Left lung (tissue), 10 donors: ENCODE measurements around the gene ANKRD60. TPM values are rescaled to one million over a fixed set of nuclear protein-coding genes. Genes with fewer than 3 reads are reported as not detected.
A peak's percentile ranks its signal among the peaks of the same experiment; 100 is the strongest.

ENCODE experiments used
- ATAC-seq: fragments of 200-7000 bp; cut with Tn5 transposase; one replicate; pipeline ENCODE4 v1.9.1; 2020; ENCODE audit warnings: moderate library complexity
- DNase-seq, 4 donors: peaks; one replicate each; pipeline ENCODE4 v3.0.0-alpha.2; 2013 to 2020
- H3K27ac ChIP-seq, 2 donors: fragments of 200-600 bp; sonication (generic) in 1 of 2; one replicate each; pipeline versions ENCODE4 v1.5.0 to v1.8.0; 2020 to 2021
- H3K27me3 ChIP-seq, 2 donors: fragments of 200-600 bp; sonication (generic) in 1 of 2; one replicate each; pipeline versions ENCODE4 v1.5.0 to v1.8.0; 2020 to 2021
- H3K36me3 ChIP-seq, 2 donors: fragments of 200-600 bp; sonication (generic) in 1 of 2; one replicate each; pipeline versions ENCODE4 v1.5.0 to v1.8.0; 2020 to 2021
- H3K4me1 ChIP-seq, 2 donors: fragments of 200-600 bp; one replicate each; pipeline ENCODE4 v1.8.0; 2021
- H3K4me3 ChIP-seq, 2 donors: fragments of 200-600 bp; sonication (generic) in 1 of 2; one replicate each; pipeline versions ENCODE4 v1.5.0 to v1.8.0; 2020 to 2021; ENCODE audit warnings: mild to moderate bottlenecking in 1 of 2
- H3K9me3 ChIP-seq, 2 donors: fragments of 200-600 bp; sonication (generic) in 1 of 2; one replicate each; pipeline versions ENCODE4 v1.5.0 to v1.8.0; 2020 to 2021
- intact Hi-C, 2 donors: fragments of 100-400 bp; cut with DNase I; formaldehyde crosslinking; loops; one replicate each; pipeline versions ENCODE4 v1.11.2 to v1.14.2; 2022
- polyA plus RNA-seq, 6 donors: library from polyadenylated mRNA; unstranded; fragments of 120-200 nt; gene quantifications; one replicate each; pipeline ENCODE4 v1.2.1, GENCODE V29; 2013; ENCODE audit not compliant: insufficient read length in 6 of 6
- total RNA-seq, 2 donors: library from RNA; stranded (reverse); fragmentation: NEBNext Ultra II Directional; extraction: Animal tissue kit (Norgen Biotek cat#: 25700); gene quantifications; one replicate each; pipeline ENCODE4 v1.2.1, GENCODE V29; 2021
- TF ChIP-seq, protein P1 (sequence below), 2 donors: fragments of 200-600 bp; sonication (generic) in 1 of 2; IDR thresholded peaks; one replicate each; pipeline versions ENCODE4 v1.5.0 to v1.8.0; 2021; ENCODE audit warnings: antibody characterized with exemption in 2 of 2
- donor health status: DM: no; HTN: yes; CAD: no.
- donor health status: DM: no; HTN: no; CAD: no.

Gene ANKRD60
- total and polyA plus RNA-seq, 8 donors = not detected

DNA sequence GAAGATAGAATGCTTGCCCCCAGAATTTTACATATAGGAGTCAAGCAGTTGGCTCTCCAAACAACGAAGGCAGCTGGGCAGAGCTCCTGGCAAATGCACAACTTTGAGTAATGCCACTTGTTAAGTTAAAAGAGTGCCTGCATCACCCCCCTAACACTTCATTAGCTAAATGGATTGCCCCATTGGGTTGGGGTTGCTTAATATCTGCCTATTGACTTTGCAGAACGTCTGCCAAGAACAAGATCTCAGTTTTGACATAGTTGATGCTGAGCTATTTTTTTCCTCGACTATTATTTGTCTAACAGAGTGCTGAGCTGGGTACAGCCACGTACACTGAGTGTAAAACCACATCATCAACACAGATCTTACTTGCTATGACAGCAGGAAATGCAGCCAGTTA is 12.1 kb downstream of the ANKRD60 start:
- peak in 2 of 4 donors; percentile 78 to 81 for DNase-seq
- Histone ChIP-seq H3K27ac (no peak overlapping the region), H3K9me3 (peaks cover 0 to 8% of the 10 kb centered on the region in 2 donors), H3K4me1 (peaks cover 0 to 4% of the 10 kb centered on the region in 2 donors), H3K4me3 (no peak overlapping the region), H3K27me3 (peaks cover 0 to 39% of the 10 kb centered on the region in 2 donors), H3K36me3 (no peaks in the 10 kb centered on the region)
- TF ChIP-seq, protein P1, sequence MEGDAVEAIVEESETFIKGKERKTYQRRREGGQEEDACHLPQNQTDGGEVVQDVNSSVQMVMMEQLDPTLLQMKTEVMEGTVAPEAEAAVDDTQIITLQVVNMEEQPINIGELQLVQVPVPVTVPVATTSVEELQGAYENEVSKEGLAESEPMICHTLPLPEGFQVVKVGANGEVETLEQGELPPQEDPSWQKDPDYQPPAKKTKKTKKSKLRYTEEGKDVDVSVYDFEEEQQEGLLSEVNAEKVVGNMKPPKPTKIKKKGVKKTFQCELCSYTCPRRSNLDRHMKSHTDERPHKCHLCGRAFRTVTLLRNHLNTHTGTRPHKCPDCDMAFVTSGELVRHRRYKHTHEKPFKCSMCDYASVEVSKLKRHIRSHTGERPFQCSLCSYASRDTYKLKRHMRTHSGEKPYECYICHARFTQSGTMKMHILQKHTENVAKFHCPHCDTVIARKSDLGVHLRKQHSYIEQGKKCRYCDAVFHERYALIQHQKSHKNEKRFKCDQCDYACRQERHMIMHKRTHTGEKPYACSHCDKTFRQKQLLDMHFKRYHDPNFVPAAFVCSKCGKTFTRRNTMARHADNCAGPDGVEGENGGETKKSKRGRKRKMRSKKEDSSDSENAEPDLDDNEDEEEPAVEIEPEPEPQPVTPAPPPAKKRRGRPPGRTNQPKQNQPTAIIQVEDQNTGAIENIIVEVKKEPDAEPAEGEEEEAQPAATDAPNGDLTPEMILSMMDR (IDR thresholded peaks at IDR 0.05) = no peak
- peak; percentile 86 for ATAC-seq
- intact Hi-C loops = loop anchor here in 1 of 2 donors (10.0 kb wide), 1 partner anchor 702 kb away; no protein-coding TSS in a partner anchor

DNA sequence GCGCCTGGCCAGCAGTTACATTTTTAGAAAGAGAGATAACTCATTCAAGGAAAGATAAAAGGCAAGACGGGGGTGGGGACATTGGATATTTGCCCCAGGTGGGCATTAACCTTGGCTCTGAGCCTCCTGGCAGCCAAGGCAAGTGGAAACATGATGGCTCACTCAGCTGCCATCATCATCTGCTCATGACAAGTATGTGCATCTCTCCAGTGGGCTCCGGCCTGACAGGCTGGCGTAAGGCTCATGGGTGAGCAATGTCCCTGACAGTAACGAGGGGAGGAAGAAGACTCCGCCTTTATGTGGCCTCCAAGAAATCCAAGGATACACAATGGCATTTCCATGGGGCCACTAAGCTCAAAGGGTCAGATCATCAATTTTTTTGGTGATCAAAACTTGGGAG is 13.3 kb downstream of the ANKRD60 start:
- no peak for DNase-seq
- Histone ChIP-seq H3K4me1 (peaks cover 0 to 4% of the 10 kb centered on the region in 2 donors), H3K4me3 (no peak overlapping the region), H3K27ac (no peak overlapping the region), H3K27me3 (peaks cover 0 to 40% of the 10 kb centered on the region in 2 donors), H3K9me3 (peaks cover 0 to 8% of the 10 kb centered on the region in 2 donors), H3K36me3 (no peaks in the 10 kb centered on the region)
- TF ChIP-seq, protein P1 (IDR thresholded peaks at IDR 0.05) = no peak
- intact Hi-C loops = loop anchor here in 1 of 2 donors (10.0 kb wide), 1 partner anchor 700 kb away; no protein-coding TSS in a partner anchor
- no peak for ATAC-seq

DNA sequence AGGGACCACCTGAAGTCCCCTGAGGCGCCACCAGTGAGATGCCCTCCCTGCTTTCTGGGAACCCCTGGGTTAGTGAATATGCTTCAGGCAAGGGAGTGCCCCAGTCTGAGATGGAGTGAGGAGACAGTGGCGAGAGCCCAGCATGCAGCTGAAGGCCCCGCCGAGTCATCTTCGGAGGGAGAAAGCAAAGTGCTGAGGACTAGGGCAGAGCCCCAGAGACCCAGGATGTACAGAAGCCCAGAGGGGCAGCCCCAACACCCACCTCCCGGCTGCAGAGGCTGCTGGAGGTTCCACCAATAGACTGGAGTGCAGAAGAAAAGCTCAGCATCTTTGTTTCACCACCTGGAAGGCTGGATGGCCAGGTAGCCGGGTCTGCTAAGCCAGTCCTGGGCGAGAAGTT is 14.1 kb downstream of the ANKRD60 start:
- no peak overlapping the region for H3K4me3 ChIP-seq
- no peak overlapping the region for H3K27ac ChIP-seq
- peaks cover 0 to 6% of the 10 kb centered on the region in 2 donors for H3K9me3 ChIP-seq
- ATAC-seq = no peak
- no peak for DNase-seq
- intact Hi-C loops = loop anchor here in 1 of 2 donors (10.0 kb wide), 1 partner anchor 700 kb away; no protein-coding TSS in a partner anchor
- TF ChIP-seq, protein P1 (IDR thresholded peaks at IDR 0.05) = no peak
- peaks cover 0 to 38% of the 10 kb centered on the region in 2 donors for H3K27me3 ChIP-seq
- no peaks in the 10 kb centered on the region for H3K36me3 ChIP-seq
- peaks cover 0 to 4% of the 10 kb centered on the region in 2 donors for H3K4me1 ChIP-seq

DNA sequence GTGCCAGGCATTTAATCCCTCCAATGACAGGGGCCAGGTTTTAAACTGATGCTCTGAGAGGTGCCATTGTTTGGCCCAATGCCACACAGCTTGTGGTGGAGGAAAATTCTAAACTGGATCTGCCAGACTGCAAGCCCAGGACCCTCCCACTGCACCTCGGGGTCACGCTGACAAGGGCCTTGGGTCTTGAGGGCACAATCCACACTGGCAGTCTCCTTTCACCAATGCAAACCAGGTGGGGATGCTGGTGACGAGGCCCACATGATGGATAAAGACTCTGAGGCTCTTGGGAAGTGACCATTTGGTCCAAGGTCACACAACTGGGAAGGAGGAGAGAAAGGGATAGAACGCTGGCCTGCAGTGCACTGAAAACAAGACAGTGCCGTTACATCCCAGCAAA is 14.7 kb downstream of the ANKRD60 start:
- Histone ChIP-seq H3K36me3 (no peaks in the 10 kb centered on the region), H3K4me1 (peaks cover 0 to 4% of the 10 kb centered on the region in 2 donors), H3K4me3 (no peak overlapping the region), H3K27ac (no peak overlapping the region), H3K9me3 (peaks cover 0 to under 1% of the 10 kb centered on the region in 2 donors), H3K27me3 (peaks cover 0 to 35% of the 10 kb centered on the region in 2 donors)
- TF ChIP-seq, protein P1 (IDR thresholded peaks at IDR 0.05) = no peak
- ATAC-seq (no peak), DNase-seq (no peak)
- intact Hi-C loops = loop anchor here in 1 of 2 donors (10.0 kb wide), 1 partner anchor 699 kb away; no protein-coding TSS in a partner anchor

DNA sequence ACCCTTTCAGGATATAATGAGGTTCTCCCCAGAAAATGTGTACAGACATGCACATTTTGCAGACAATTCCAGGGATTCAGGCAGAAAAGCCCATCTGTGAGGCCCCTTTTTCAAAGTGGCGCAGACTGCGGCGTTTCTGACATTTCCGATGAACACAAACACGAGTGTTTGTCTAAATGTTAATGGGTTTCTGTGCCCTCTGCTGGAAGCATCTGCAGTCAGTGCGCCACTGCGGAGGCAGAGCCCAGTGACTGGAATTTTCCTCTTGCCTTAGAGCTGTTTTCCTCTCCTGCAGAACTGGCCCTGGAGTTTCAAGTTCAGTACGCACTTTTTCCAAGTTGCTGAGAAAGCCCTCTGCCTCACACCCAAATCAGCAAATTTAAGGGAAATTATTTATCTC is 15.3 kb downstream of the ANKRD60 start:
- intact Hi-C loops = loop anchor here in 1 of 2 donors (10.0 kb wide), 1 partner anchor 698 kb away; no protein-coding TSS in a partner anchor
- DNase-seq (no peak), ATAC-seq (peak; percentile 30)
- H3K27ac ChIP-seq = no peak overlapping the region
- TF ChIP-seq, protein P1 (IDR thresholded peaks at IDR 0.05) = no peak
- no peak overlapping the region for H3K4me3 ChIP-seq
- no peaks in the 10 kb centered on the region for H3K36me3 ChIP-seq
- H3K27me3 ChIP-seq = peaks cover 0 to 30% of the 10 kb centered on the region in 2 donors
- peaks cover 0 to 4% of the 10 kb centered on the region in 2 donors for H3K4me1 ChIP-seq
- H3K9me3 ChIP-seq = no peaks in the 10 kb centered on the region
